HUES64 (cell line): ENCODE results near the gene BASP1.
"Not testable (repeated sequence)": the region's sequence is repeated elsewhere in the genome, so short reads cannot be mapped to it uniquely, and the experiment has no call there.

Source experiments
- H3K27ac ChIP-seq: 2 replicates; pipeline ENCODE4 v1.7.0; 2013; ENCODE audit warnings: low read depth, low read length, inconsistent platforms
- H3K27me3 ChIP-seq: 2 replicates; pipeline ENCODE4 v1.6.1; 2013; ENCODE audit warnings: mild to moderate bottlenecking, low read length; ENCODE audit not compliant: insufficient read depth
- H3K36me3 ChIP-seq: 2 replicates; pipeline ENCODE4 v1.6.1; 2013; ENCODE audit warnings: mild to moderate bottlenecking, low read length; ENCODE audit not compliant: insufficient read depth
- H3K4me1 ChIP-seq: 2 replicates; pipeline ENCODE4 v1.6.1; 2013; ENCODE audit warnings: mild to moderate bottlenecking, low read length, moderate library complexity; ENCODE audit not compliant: insufficient read depth
- H3K4me3 ChIP-seq: 2 replicates; pipeline ENCODE4 v1.5.1; 2013; ENCODE audit warnings: mild to moderate bottlenecking, low read length, moderate library complexity
- H3K9ac ChIP-seq: 2 replicates; pipeline ENCODE4 v1.6.1; 2013; ENCODE audit warnings: mild to moderate bottlenecking, low read depth, low read length
- H3K9me3 ChIP-seq: 2 replicates; pipeline ENCODE4 v1.6.1; 2013; ENCODE audit warnings: low read depth, low read length; ENCODE audit not compliant: insufficient read depth
- WGBS: fragments of 150-250, 120-280 bp; methylation state at CpG from one replicate; pipeline ENCODE4 v1.1.7; 2013; ENCODE audit warnings: missing lambda C conversion rate; 5-methylcytosine and 5-hydroxymethylcytosine counted together

BASP1 gene

GRCh38 chr5:17257705-17258273 lies 40.4 kb downstream of the BASP1 start:
- peaks cover 2% of the 10 kb centered on the region; the same call in 1 of the 2 replicates for H3K9me3 ChIP-seq
- H3K9ac ChIP-seq = no peak overlapping the region
- H3K27me3 ChIP-seq = no peaks in the 10 kb centered on the region
- H3K4me3 ChIP-seq = no peak overlapping the region
- WGBS = 87% methylated on average over 5 of the region's 5 CpGs
- no peak overlapping the region for H3K27ac ChIP-seq
- peaks cover 47% of the 10 kb centered on the region for H3K36me3 ChIP-seq
- H3K4me1 ChIP-seq = peaks cover 41% of the 10 kb centered on the region

- Histone ChIP-seq H3K4me1 (peaks cover 41% of the 10 kb centered on the region), H3K9me3 (peaks cover 2% of the 10 kb centered on the region; the same call in 1 of the 2 replicates), H3K27ac (no peak overlapping the region), H3K36me3 (peaks cover 48% of the 10 kb centered on the region), H3K27me3 (no peaks in the 10 kb centered on the region), H3K9ac (no peak overlapping the region), H3K4me3 (no peak overlapping the region)
- WGBS = 93% methylated on average over 2 of the region's 2 CpGs
Measured at GRCh38 chr5:17258431-17258830, 41.0 kb downstream of the BASP1 start.

DNA sequence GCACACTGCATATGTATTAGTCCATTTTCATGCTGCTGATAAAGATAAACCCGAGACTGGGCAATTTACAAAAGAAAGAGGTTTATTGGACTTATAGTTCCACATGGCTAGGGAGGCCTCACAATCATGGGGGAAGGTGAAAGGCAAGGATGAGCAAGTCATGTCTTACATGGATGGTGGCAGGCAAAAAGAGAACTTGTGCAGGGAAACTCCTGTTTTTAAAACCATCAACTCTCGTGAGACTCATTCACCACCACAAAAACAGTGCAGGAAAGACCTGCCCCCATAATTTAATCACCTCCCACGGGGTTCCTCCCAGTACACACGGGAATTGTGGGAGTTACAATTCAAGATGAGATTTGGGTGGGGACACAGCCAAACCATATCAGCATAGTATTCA lies 41.6 kb downstream of the BASP1 start:
- H3K27ac ChIP-seq, H3K9me3 ChIP-seq, H3K4me3 ChIP-seq, H3K9ac ChIP-seq, H3K27me3 ChIP-seq: not testable (repeated sequence)
- Histone ChIP-seq H3K36me3 (peaks cover 49% of the 10 kb centered on the region), H3K4me1 (peaks cover 41% of the 10 kb centered on the region)
- WGBS = 98% methylated on average over 4 of the region's 4 CpGs

DNA sequence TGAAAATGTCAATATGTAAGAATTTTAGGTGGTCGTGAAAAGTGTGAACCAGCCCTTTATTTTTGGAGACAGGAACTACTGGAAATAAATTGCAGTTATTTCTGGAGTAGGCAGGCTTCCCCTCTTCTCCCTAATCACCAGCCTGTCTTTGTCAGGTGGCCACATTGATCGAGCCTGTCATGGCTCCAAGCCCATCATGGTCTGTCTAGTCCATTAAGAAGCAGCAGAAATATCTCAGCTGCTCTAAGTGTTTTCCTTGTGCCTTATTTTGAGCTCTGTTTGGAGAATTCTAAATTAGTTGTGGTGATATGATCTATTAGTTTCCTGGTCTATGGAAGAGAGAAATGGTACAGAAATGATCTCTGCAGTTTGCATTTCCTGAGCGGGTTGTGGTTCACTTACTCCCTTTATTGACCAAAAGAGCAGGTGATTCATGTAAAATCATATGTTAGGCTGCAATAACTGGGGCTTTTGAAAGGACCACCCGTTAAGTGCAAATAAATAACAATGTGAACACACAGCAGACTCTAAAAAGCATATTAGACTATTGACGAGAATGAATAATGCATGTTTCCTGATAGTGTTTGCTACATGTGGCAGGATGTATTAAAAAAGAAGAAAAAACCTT lies 42.3 kb downstream of the BASP1 start:
- no peak overlapping the region for H3K4me3 ChIP-seq
- WGBS = 89% methylated on average over 5 of the region's 5 CpGs
- H3K36me3 ChIP-seq = peaks cover 45% of the 10 kb centered on the region
- no peak overlapping the region for H3K27ac ChIP-seq
- no peaks in the 10 kb centered on the region for H3K27me3 ChIP-seq
- no peak overlapping the region for H3K9ac ChIP-seq
- peaks cover 2% of the 10 kb centered on the region; the same call in 1 of the 2 replicates for H3K9me3 ChIP-seq
- peaks cover 41% of the 10 kb centered on the region for H3K4me1 ChIP-seq

DNA sequence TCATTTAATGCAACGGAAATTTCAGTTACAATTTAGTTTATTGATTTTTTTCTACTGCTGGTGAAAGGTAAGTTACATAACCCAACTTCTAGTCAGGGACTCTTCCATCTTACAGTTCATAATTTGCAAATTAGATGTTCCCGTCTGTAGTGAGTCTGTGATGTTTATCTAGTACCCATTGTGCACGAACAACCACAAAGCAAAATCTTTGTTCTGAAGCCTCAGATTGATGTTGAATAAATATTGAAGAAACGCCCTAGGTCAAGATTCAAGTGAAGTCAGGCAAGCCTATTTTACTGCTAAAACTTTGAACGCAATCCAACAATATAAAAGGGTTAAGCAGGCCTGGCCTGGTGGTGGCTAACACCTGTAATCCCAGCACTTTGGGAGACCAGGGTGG lies 43.1 kb downstream of the BASP1 start:
- no peaks in the 10 kb centered on the region for H3K27me3 ChIP-seq
- no peak overlapping the region for H3K4me3 ChIP-seq
- H3K27ac ChIP-seq = peak overlapping the region; percentile 50; the same call in 1 of the 2 replicates
- WGBS = 97% methylated on average over 4 of the region's 5 CpGs
- peaks cover 37% of the 10 kb centered on the region for H3K36me3 ChIP-seq
- no peak overlapping the region for H3K9ac ChIP-seq
- H3K9me3 ChIP-seq = peaks cover 2% of the 10 kb centered on the region; the same call in 1 of the 2 replicates
- H3K4me1 ChIP-seq = peaks cover 41% of the 10 kb centered on the region

DNA sequence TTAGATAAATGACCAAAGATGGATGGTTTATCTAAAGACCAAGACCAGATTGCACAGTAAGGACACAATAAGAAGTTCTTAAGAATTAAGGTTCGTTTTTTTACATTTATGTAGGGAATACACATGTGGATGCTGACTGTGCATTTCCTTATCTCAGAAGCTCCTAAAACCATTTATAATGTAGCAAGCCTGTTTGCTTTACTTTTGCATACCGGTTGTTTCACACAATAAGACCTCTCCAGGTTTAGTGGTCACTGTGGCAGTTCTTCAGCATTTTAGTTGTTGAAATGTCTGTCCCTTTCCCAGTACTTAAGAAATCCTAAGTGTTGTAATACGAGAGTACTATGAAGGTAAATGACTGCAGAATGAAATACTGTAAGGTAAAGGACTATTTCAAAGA lies 43.6 kb downstream of the BASP1 start:
- Histone ChIP-seq H3K4me3 (0 out of 2 replicates have a peak overlapping the region, but pooled peaks have one; percentile 10), H3K9me3 (peaks cover 2% of the 10 kb centered on the region; the same call in 1 of the 2 replicates), H3K9ac (no peak overlapping the region), H3K27ac (no peak overlapping the region), H3K27me3 (no peaks in the 10 kb centered on the region), H3K36me3 (peaks cover 34% of the 10 kb centered on the region), H3K4me1 (peaks cover 40% of the 10 kb centered on the region)
- 89% methylated on average over 3 of the region's 3 CpGs for WGBS

DNA sequence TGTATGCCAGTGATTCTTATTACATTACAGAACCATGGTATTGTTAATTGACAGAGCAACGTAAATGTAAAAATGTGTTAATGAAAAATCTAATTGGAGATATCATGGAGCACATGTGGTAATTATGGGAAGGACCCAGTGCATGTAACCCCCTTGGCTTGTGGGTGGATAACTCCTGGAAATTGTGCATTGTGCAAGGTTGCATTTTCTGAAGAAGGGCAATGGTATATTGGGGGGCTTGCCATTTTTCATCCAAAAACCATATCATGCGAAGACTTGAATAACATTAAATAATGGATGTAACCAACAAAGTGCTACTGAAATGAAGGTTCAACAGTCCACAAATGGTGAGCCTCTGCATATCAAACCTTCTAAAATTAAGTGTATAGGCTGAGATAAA lies 47.6 kb downstream of the BASP1 start:
- Histone ChIP-seq H3K4me3 (no peak overlapping the region), H3K36me3 (peaks cover 22% of the 10 kb centered on the region; the same call in 1 of the 2 replicates), H3K9me3 (no peaks in the 10 kb centered on the region), H3K27ac (no peak overlapping the region), H3K9ac (no peak overlapping the region), H3K27me3 (no peaks in the 10 kb centered on the region), H3K4me1 (peaks cover 16% of the 10 kb centered on the region)
- WGBS = over 99% methylated on average over 2 of the region's 2 CpGs

- no peaks in the 10 kb centered on the region for H3K9me3 ChIP-seq
- H3K36me3 ChIP-seq = peaks cover 16% of the 10 kb centered on the region; the same call in 1 of the 2 replicates
- H3K27ac ChIP-seq = no peak overlapping the region
- H3K27me3 ChIP-seq = no peaks in the 10 kb centered on the region
- H3K9ac ChIP-seq = no peak overlapping the region
- H3K4me3 ChIP-seq = no peak overlapping the region
- 95% methylated on average over 5 of the region's 5 CpGs for WGBS
- H3K4me1 ChIP-seq = no peaks in the 10 kb centered on the region
Measured at GRCh38 chr5:17267106-17267505, 49.7 kb downstream of the BASP1 start.

DNA sequence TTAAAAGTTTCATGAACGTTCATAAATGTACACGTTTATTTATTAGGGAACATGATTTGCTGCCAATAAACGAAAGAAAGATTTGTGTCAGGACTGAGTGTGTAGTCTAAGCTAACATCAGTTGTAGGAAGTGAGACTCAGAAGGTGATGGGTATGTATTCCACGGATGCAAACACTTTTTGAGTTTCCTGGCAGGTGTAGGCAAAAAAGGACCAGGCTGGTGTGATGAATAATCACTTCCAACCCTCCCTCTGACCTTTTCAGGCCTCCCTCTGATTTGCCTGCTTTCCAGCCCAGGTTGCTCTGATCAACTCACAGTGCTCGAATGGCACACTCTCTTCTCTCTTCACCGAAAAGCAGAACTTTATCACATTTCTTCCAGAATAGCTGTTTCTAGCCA lies 51.8 kb downstream of the BASP1 start:
- 89% methylated on average over 6 of the region's 6 CpGs for WGBS
- H3K4me1 ChIP-seq = no peaks in the 10 kb centered on the region

GRCh38 chr5:17272111-17272510 lies 54.7 kb downstream of the BASP1 start:
- Histone ChIP-seq H3K9ac (no peak overlapping the region), H3K4me3 (no peak overlapping the region), H3K27ac (no peak overlapping the region), H3K36me3 (peaks cover 33% of the 10 kb centered on the region), H3K4me1 (no peaks in the 10 kb centered on the region), H3K9me3 (no peaks in the 10 kb centered on the region), H3K27me3 (no peaks in the 10 kb centered on the region)
- WGBS = 86% methylated on average over 3 of the region's 3 CpGs

More for the DNA sequence above, 51.8 kb downstream of the BASP1 start:
- Histone ChIP-seq H3K4me3 (no peak overlapping the region), H3K36me3 (peaks cover 10% of the 10 kb centered on the region), H3K27me3 (no peaks in the 10 kb centered on the region), H3K9me3 (no peaks in the 10 kb centered on the region), H3K27ac (no peak overlapping the region), H3K9ac (no peak overlapping the region)

DNA sequence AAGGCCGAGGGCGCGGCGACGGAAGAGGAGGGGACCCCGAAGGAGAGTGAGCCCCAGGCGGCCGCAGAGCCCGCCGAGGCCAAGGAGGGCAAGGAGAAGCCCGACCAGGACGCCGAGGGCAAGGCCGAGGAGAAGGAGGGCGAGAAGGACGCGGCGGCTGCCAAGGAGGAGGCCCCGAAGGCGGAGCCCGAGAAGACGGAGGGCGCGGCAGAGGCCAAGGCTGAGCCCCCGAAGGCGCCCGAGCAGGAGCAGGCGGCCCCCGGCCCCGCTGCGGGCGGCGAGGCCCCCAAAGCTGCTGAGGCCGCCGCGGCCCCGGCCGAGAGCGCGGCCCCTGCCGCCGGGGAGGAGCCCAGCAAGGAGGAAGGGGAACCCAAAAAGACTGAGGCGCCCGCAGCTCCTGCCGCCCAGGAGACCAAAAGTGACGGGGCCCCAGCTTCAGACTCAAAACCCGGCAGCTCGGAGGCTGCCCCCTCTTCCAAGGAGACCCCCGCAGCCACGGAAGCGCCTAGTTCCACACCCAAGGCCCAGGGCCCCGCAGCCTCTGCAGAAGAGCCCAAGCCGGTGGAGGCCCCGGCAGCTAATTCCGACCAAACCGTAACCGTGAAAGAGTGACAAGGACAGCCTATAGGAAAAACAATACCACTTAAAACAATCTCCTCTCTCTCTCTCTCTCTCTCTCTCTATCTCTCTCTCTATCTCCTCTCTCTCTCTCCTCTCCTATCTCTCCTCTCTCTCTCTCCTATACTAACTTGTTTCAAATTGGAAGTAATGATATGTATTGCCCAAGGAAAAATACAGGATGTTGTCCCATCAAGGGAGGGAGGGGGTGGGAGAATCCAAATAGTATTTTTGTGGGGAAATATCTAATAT lies 58.1 kb downstream of the BASP1 start:
- Histone ChIP-seq H3K27me3 (no peaks in the 10 kb centered on the region), H3K9ac (no peak overlapping the region), H3K4me3 (no peak overlapping the region), H3K9me3 (no peaks in the 10 kb centered on the region), H3K4me1 (peaks cover 7% of the 10 kb centered on the region; the same call in 1 of the 2 replicates), H3K27ac (no peak overlapping the region), H3K36me3 (peaks cover 27% of the 10 kb centered on the region)
- 97% methylated on average over 57 of the region's 57 CpGs for WGBS
